Uterus (tissue), 4 donors: ENCODE data around the gene S100A10. TPM values are rescaled to one million over a fixed set of nuclear protein-coding genes. Genes with fewer than 3 reads are reported as not detected.
A peak's percentile ranks its signal among the peaks of the same experiment; 100 is the strongest.

ENCODE experiments used
- DNase-seq, 2 donors: peaks; one replicate each; pipeline ENCODE4 v3.0.0-alpha.2; 2019 to 2020
- H3K27ac ChIP-seq, 2 donors: fragments of 200-600 bp; sonication (generic); 1 replicate in 1 of 2; 2 replicates in 1 of 2; pipeline ENCODE4 v1.5.1; 2016 to 2018
- H3K27me3 ChIP-seq, 2 donors: fragments of 200-600 bp; sonication (generic); one replicate each; pipeline ENCODE4 v1.5.1; 2018 to 2019; ENCODE audit warnings: control low read depth in 1 of 2
- H3K36me3 ChIP-seq, 2 donors: fragments of 200-600 bp; sonication (generic); one replicate each; pipeline ENCODE4 v1.5.1; 2019; ENCODE audit warnings: control low read depth in 1 of 2
- H3K4me1 ChIP-seq, 2 donors: fragments of 200-600 bp; sonication (generic); one replicate each; pipeline ENCODE4 v1.5.1; 2018 to 2019; ENCODE audit warnings: control low read depth in 1 of 2
- H3K4me3 ChIP-seq, 2 donors: fragments of 200-600 bp; sonication (generic); 1 replicate in 1 of 2; 2 replicates in 1 of 2; pipeline ENCODE4 v1.5.1; 2018 to 2019; ENCODE audit warnings: mild to moderate bottlenecking in 1 of 2
- H3K9me3 ChIP-seq, 2 donors: fragments of 200-600 bp; sonication (generic); one replicate each; pipeline ENCODE4 v1.5.1; 2019; ENCODE audit warnings: control low read depth in 1 of 2
- POLR2A ChIP-seq, 2 donors: fragments of 450-650 bp; IDR thresholded peaks; one replicate each; pipeline ENCODE4 v1.6.1; 2016; ENCODE audit warnings: antibody characterized with exemption in 2 of 2, mild to moderate bottlenecking in 1 of 2, moderate library complexity in 1 of 2
- intact Hi-C: fragments of 100-400 bp; cut with DNase I; formaldehyde crosslinking; loops from one replicate; pipeline ENCODE4 v1.15.1; 2023; ENCODE audit warnings: low total_unique reads
- total RNA-seq, 4 donors: library from RNA; depleted of rRNA in 3 of 4; stranded (reverse); fragments of >200 nt in 3 of 4; gene quantifications; one replicate each; pipeline versions ENCODE4 v1.1.0 to v1.2.4, GENCODE V29; 2014 to 2023
- TF ChIP-seq, protein P1 (sequence below), 4 experiments: fragments of 200-600 bp in 2 of 4; fragments of 450-650 bp in 2 of 4; sonication (generic) in 2 of 4; IDR thresholded peaks; one replicate each; pipeline ENCODE4 v1.5.1; 2016 to 2019; ENCODE audit warnings: antibody characterized with exemption in 4 of 4, mild to moderate bottlenecking in 2 of 4, moderate library complexity in 1 of 4
- donor health status: DM: yes; HTN: yes; CAD: no.

Gene S100A10
- total RNA-seq, 4 donors from 2014 or later: 21.8 to 189 (median 34.6) TPM

DNA sequence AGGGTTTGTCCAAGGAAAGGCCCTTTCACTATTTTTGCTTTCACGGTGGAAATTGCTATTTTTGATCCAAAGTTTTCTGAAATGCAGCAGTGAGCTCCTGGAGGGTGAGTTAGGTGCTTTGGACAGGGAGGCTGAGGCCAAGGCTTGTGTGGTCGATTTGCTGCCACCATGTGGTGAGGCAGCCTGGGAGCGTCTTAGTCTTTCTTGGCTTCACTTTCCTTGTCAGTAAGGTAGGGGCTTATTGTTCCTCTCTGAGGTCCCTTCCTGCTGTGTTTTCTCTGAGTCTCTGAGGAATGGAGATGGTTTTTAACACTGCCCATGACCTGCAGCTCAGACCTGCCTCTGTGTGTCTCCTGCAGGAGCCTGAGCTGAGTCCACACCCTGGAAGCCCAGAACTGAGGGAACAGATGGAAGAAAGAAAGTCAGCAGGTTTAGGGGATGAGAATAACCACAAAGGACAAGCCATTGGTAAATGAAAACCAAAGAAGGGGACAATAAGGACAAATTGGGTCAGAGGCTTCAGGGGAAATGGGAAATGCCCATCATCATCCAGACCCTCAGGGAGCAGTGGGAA, 20.1 kb upstream of the S100A10 start:
- Histone ChIP-seq H3K27ac (no peak overlapping the region), H3K4me3 (no peak overlapping the region), H3K27me3 (no peaks in the 10 kb centered on the region), H3K4me1 (no peaks in the 10 kb centered on the region), H3K36me3 (no peaks in the 10 kb centered on the region), H3K9me3 (no peaks in the 10 kb centered on the region)
- TF ChIP-seq, protein P1, sequence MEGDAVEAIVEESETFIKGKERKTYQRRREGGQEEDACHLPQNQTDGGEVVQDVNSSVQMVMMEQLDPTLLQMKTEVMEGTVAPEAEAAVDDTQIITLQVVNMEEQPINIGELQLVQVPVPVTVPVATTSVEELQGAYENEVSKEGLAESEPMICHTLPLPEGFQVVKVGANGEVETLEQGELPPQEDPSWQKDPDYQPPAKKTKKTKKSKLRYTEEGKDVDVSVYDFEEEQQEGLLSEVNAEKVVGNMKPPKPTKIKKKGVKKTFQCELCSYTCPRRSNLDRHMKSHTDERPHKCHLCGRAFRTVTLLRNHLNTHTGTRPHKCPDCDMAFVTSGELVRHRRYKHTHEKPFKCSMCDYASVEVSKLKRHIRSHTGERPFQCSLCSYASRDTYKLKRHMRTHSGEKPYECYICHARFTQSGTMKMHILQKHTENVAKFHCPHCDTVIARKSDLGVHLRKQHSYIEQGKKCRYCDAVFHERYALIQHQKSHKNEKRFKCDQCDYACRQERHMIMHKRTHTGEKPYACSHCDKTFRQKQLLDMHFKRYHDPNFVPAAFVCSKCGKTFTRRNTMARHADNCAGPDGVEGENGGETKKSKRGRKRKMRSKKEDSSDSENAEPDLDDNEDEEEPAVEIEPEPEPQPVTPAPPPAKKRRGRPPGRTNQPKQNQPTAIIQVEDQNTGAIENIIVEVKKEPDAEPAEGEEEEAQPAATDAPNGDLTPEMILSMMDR (IDR thresholded peaks at IDR 0.05): peak in 1 of 4 experiments; percentile 20
- TF ChIP-seq POLR2A (IDR thresholded peaks at IDR 0.05): no peak
- intact Hi-C loops: no loop called here
- DNase-seq: no peak

DNA sequence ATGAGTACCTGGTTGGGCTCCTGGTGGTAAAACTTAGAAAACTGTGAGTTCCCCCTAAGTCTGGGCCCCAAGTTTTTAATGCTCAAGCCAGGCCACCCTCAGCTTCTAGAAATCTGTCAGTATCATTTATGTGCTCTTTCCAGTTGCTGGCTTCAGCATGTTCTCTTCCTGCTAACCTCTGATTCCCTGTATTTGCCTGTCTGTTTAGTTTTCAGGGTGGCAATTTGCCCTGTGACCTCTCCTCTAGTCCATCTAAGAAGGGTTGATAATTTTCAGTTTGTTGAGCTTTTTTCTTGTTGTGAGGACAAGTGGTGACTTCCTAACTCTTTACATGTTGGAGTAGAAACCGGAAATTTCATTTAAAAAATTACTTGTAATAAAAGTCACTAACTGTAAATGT, 16.0 kb upstream of the S100A10 start:
- Histone ChIP-seq H3K9me3 (no peaks in the 10 kb centered on the region), H3K36me3 (no peaks in the 10 kb centered on the region), H3K27me3 (no peaks in the 10 kb centered on the region), H3K4me3 (no peak overlapping the region), H3K4me1 (no peaks in the 10 kb centered on the region), H3K27ac (no peak overlapping the region)
- TF ChIP-seq, protein P1 (IDR thresholded peaks at IDR 0.05): no peak
- no peak for TF ChIP-seq POLR2A (IDR thresholded peaks at IDR 0.05)
- DNase-seq: no peak
- intact Hi-C loops: no loop called here

DNA sequence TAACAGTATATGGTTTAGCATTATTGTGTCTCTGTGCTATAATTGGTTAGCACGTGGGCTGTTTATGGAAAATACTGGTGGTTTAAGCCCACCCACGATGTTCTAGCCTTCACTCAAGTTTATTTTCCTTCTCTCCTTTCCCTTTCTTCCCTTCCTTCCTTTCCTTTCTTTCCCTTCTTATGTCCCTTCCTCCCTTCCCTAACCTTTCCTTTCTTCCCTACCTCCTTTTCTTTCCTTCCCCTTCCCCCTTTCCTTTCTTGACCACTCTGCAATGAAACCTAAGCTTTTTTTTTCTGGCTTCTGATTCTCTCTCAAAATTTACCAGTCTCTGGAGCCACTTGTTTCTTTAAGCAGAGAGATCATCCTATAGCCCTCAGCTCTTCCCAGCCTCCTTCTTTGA, 13.4 kb upstream of the S100A10 start:
- Histone ChIP-seq H3K36me3 (no peaks in the 10 kb centered on the region), H3K27me3 (no peaks in the 10 kb centered on the region), H3K27ac (no peak overlapping the region), H3K4me1 (no peaks in the 10 kb centered on the region), H3K9me3 (no peaks in the 10 kb centered on the region), H3K4me3 (no peak overlapping the region)
- DNase-seq: no peak
- TF ChIP-seq, protein P1 (IDR thresholded peaks at IDR 0.05): no peak
- no peak for TF ChIP-seq POLR2A (IDR thresholded peaks at IDR 0.05)
- intact Hi-C loops: no loop called here

DNA sequence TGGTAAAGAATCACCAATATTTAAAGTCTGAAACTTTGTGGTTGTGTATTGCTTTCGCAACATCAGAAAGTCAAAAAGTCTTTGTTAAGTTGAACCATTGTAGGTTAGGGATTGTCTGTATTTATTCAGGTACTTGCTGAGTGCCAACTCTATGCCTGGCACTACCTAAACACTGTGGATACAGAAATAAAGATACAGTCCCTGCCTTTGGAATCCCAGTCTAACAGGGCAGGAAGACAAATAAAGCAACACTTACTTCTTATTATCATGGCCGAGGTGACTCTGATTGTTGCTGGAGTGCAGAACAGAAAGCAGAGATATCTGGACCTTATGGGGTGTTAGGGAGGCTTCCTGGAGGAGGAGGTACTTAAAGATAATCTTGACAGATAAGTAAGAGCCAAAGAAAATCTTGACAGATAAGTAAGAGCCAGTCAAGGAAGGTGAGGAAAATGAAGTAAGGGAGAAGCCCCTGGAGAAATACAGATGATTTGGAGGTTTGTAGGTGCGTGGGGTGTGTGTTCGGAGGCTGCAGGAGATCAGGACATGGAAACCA, 11.8 kb upstream of the S100A10 start:
- DNase-seq: no peak
- Histone ChIP-seq H3K4me1 (no peaks in the 10 kb centered on the region), H3K9me3 (no peaks in the 10 kb centered on the region), H3K4me3 (no peak overlapping the region), H3K27me3 (no peaks in the 10 kb centered on the region), H3K36me3 (no peaks in the 10 kb centered on the region), H3K27ac (no peak overlapping the region)
- TF ChIP-seq POLR2A (IDR thresholded peaks at IDR 0.05): no peak
- TF ChIP-seq, protein P1 (IDR thresholded peaks at IDR 0.05): no peak
- intact Hi-C loops: no loop called here

DNA sequence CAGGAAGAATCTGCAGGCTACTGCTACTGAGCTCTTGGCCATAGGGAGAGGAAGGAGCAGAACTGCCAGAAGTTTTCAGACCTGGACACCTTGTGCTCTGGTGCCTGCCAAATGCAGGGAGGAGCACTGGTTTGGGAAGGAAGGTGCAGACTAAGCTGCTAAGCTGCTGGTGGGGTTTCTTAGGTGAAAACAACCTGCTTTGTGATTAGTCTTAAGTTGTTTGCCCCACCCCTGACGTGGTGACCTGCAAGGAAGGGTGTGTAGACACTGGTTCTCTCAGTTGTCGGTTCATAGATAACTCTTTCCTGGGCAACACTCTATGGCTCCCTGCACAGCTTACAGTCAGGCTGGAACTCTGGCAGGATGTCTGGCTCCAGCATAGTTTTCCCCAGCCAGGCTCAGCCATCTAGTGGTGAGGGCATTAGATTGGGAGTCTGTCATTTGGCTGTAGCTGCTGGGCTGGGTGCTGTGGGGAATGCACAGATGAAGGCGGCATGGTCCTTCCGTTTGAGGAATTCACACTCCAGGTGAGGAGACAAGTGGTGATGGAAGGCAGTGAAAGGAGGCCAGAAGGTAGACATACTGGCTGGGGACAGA, 10.3 kb upstream of the S100A10 start:
- Histone ChIP-seq H3K9me3 (no peaks in the 10 kb centered on the region), H3K27ac (no peak overlapping the region), H3K4me1 (no peaks in the 10 kb centered on the region), H3K36me3 (no peaks in the 10 kb centered on the region), H3K4me3 (no peak overlapping the region), H3K27me3 (no peaks in the 10 kb centered on the region)
- no peak for DNase-seq
- intact Hi-C loops: no loop called here
- TF ChIP-seq, protein P1 (IDR thresholded peaks at IDR 0.05): no peak
- TF ChIP-seq POLR2A (IDR thresholded peaks at IDR 0.05): no peak
